ENCODE data around the gene ING3. TPM values are rescaled to one million over a fixed set of nuclear protein-coding genes. Genes with fewer than 3 reads are reported as not detected.

The ING3 gene
- total RNA-seq, 4 donors from 2014 or later, result 5.8 to 9.9 (median 6.7) TPM

GRCh38 chr7:120989257-120990220 lies 39.0 kb downstream of the ING3 start:
- H3K36me3 ChIP-seq, result no peaks in the 10 kb centered on the region
- intact Hi-C loops (cut with DNase I; ENCODE audit: low total_unique reads), result loop anchor here (2.0 to 10.0 kb wide), 2 partner anchors 39 to 205 kb away; partner anchors contain the start of gene ING3
- H3K4me1 ChIP-seq, result peaks cover 22 to 35% of the 10 kb centered on the region in 2 donors
- H3K9me3 ChIP-seq, result no peaks in the 10 kb centered on the region
- DNase-seq (peak in 1 of 2 donors; percentile 35), ATAC-seq (peak; percentile 52 to 65)
- TF ChIP-seq POLR2A (IDR thresholded peaks at IDR 0.05) (peak; percentile 23 to 89), CTCF (IDR thresholded peaks at IDR 0.05 in 4 of 5, conservative IDR thresholded peaks at IDR 0.05 in 1 of 5) (no peak)
- no peaks in the 10 kb centered on the region for H3K27me3 ChIP-seq
- peak overlapping the region; percentile 65 to 72 (median 66) for H3K4me3 ChIP-seq
- in situ Hi-C loops (cut with MboI; ENCODE audit: low sequenced_read_pairs in 4 of 4), result loop anchor here (5.0 to 10.0 kb wide), 3 partner anchors 85 to 115 kb away; no protein-coding TSS in a partner anchor
- H3K27ac ChIP-seq, result peak overlapping the region; percentile 91 to 98 (median 94)

- ATAC-seq, result no peak
- peaks cover 25 to 42% of the 10 kb centered on the region in 2 donors for H3K4me1 ChIP-seq
- in situ Hi-C loops (cut with MboI; ENCODE audit: low sequenced_read_pairs in 4 of 4) (loop anchor here in 2 of 4 donors (5.0 to 10.0 kb wide), 2 partner anchors 84 to 92 kb away; no protein-coding TSS in a partner anchor), intact Hi-C loops (cut with DNase I; ENCODE audit: low total_unique reads) (loop anchor here (10.0 kb wide), 1 partner anchor 204 kb away; no protein-coding TSS in a partner anchor)
- no peak for DNase-seq
- peak overlapping the region; percentile 91 to 98 (median 94) for H3K27ac ChIP-seq
- no peaks in the 10 kb centered on the region for H3K27me3 ChIP-seq
- TF ChIP-seq CTCF (IDR thresholded peaks at IDR 0.05 in 4 of 5, conservative IDR thresholded peaks at IDR 0.05 in 1 of 5) (no peak), POLR2A (IDR thresholded peaks at IDR 0.05) (no peak)
- no peaks in the 10 kb centered on the region for H3K9me3 ChIP-seq
- H3K4me3 ChIP-seq, result peak overlapping the region; percentile 65 to 72 (median 66)
- no peaks in the 10 kb centered on the region for H3K36me3 ChIP-seq
Observed at GRCh38 chr7:120990468-120991118, 40.0 kb downstream of the ING3 start.

GRCh38 chr7:120991161-120991560 lies 40.6 kb downstream of the ING3 start:
- peak overlapping the region; percentile 65 to 72 (median 66) for H3K4me3 ChIP-seq
- DNase-seq, result no peak
- in situ Hi-C loops (cut with MboI; ENCODE audit: low sequenced_read_pairs in 4 of 4) (loop anchor here in 2 of 4 donors (5.0 to 10.0 kb wide), 2 partner anchors 84 to 91 kb away; no protein-coding TSS in a partner anchor), intact Hi-C loops (cut with DNase I; ENCODE audit: low total_unique reads) (loop anchor here (10.0 kb wide), 1 partner anchor 204 kb away; no protein-coding TSS in a partner anchor)
- peaks cover 30 to 48% of the 10 kb centered on the region in 2 donors for H3K4me1 ChIP-seq
- no peaks in the 10 kb centered on the region for H3K27me3 ChIP-seq
- H3K36me3 ChIP-seq, result no peaks in the 10 kb centered on the region
- ATAC-seq, result no peak
- H3K9me3 ChIP-seq, result no peaks in the 10 kb centered on the region
- H3K27ac ChIP-seq, result peak overlapping the region; percentile 91 to 98 (median 94)
- TF ChIP-seq POLR2A (IDR thresholded peaks at IDR 0.05), result no peak
- no peak for TF ChIP-seq CTCF (IDR thresholded peaks at IDR 0.05 in 4 of 5, conservative IDR thresholded peaks at IDR 0.05 in 1 of 5)

- Histone ChIP-seq H3K27ac (peak overlapping the region; percentile 91 to 98 (median 94)), H3K4me1 (peaks cover 35 to 51% of the 10 kb centered on the region in 2 donors), H3K27me3 (no peaks in the 10 kb centered on the region), H3K9me3 (no peaks in the 10 kb centered on the region), H3K4me3 (peak overlapping the region; percentile 65 to 72 (median 66)), H3K36me3 (no peaks in the 10 kb centered on the region)
- in situ Hi-C loops (cut with MboI; ENCODE audit: low sequenced_read_pairs in 4 of 4) (loop anchor here in 2 of 4 donors (5.0 to 10.0 kb wide), 2 partner anchors 83 to 91 kb away; no protein-coding TSS in a partner anchor), intact Hi-C loops (cut with DNase I; ENCODE audit: low total_unique reads) (loop anchor here (10.0 kb wide), 1 partner anchor 203 kb away; no protein-coding TSS in a partner anchor)
- DNase-seq (no peak), ATAC-seq (no peak)
- TF ChIP-seq CTCF (IDR thresholded peaks at IDR 0.05 in 4 of 5, conservative IDR thresholded peaks at IDR 0.05 in 1 of 5) (no peak), POLR2A (IDR thresholded peaks at IDR 0.05) (no peak)
Observed at GRCh38 chr7:120991581-120991980, 41.0 kb downstream of the ING3 start.

Measured in gastrocnemius medialis (tissue), 4 donors.